Measurements from ENCODE around the gene SLC36A1. TPM values are rescaled to one million over a fixed set of nuclear protein-coding genes. Genes with fewer than 3 reads are reported as not detected.

Gene SLC36A1
- polyA plus RNA-seq, 1 donor (not counting 4 experiments of a cell fraction or from before 2014, with no cell fraction given), result 9.6 TPM

GRCh38 chr5:151474799-151475198, 27.4 kb downstream of the SLC36A1 start:
- Histone ChIP-seq H3K27ac (ENCODE audit: control insufficient read depth, insufficient read depth, low read length) (no peak overlapping the region), H2AFZ (ENCODE audit: control insufficient read depth, low read length) (no peak overlapping the region), H3K4me3 (ENCODE audit: control insufficient read depth in 2 of 3, extremely low read depth in 1 of 3, insufficient read depth in 2 of 3, low read depth in 1 of 3, low read length in 3 of 3) (no peak overlapping the region), H3K9ac (ENCODE audit: control insufficient read depth, extremely low read depth, insufficient read depth, low read length) (no peak overlapping the region), H3K4me2 (ENCODE audit: control insufficient read depth, extremely low read depth, insufficient read depth, low read depth, low read length) (no peak overlapping the region), H3K9me1 (ENCODE audit: control insufficient read depth, extremely low read depth, insufficient read depth, low read length) (no peaks in the 10 kb centered on the region), H4K20me1 (ENCODE audit: control insufficient read depth, extremely low read depth, insufficient read depth, low read length) (no peaks in the 10 kb centered on the region), H3K4me1 (ENCODE audit: control insufficient read depth, extremely low read depth, insufficient read depth, low read length) (no peaks in the 10 kb centered on the region), H3K9me3 (ENCODE audit: control insufficient read depth, low read depth, low read length) (no peaks in the 10 kb centered on the region), H3K79me2 (ENCODE audit: control insufficient read depth, insufficient read depth, low read length) (no peaks in the 10 kb centered on the region), H3K36me3 (ENCODE audit: control insufficient read depth in 2 of 2, extremely low read depth in 1 of 2, insufficient read depth in 2 of 2, low read length in 2 of 2) (peaks cover 9 to 11% of the 10 kb centered on the region in 2 experiments), H3K27me3 (ENCODE audit: control insufficient read depth, extremely low read depth, insufficient read depth, low read length) (no peaks in the 10 kb centered on the region)
- dilution Hi-C loops (cut with MboI; ENCODE audit: extremely low pct_ligation_motif_present, low sequenced_read_pairs), result no loop called here
- DNase-seq (ENCODE audit: low read depth, low spot score), result no peak
- FAIRE-seq, result no peak
- TF ChIP-seq EZH2 (IDR thresholded peaks at IDR 0.05; ENCODE audit: low read length), result no peak
- no peak for TF ChIP-seq CTCF (optimal IDR thresholded peaks at IDR 0.05 in 1 of 3, IDR thresholded peaks at IDR 0.05 in 1 of 3, conservative IDR thresholded peaks at IDR 0.05 in 1 of 3; ENCODE audit: extremely low read depth in 1 of 3, insufficient read depth in 2 of 3, low read length in 3 of 3)

GRCh38 chr5:151475388-151475787, 28.0 kb downstream of the SLC36A1 start:
- TF ChIP-seq CTCF (optimal IDR thresholded peaks at IDR 0.05 in 1 of 3, IDR thresholded peaks at IDR 0.05 in 1 of 3, conservative IDR thresholded peaks at IDR 0.05 in 1 of 3; ENCODE audit: extremely low read depth in 1 of 3, insufficient read depth in 2 of 3, low read length in 3 of 3) (no peak), EZH2 (IDR thresholded peaks at IDR 0.05; ENCODE audit: low read length) (no peak)
- no peaks in the 10 kb centered on the region for H4K20me1 ChIP-seq (ENCODE audit: control insufficient read depth, extremely low read depth, insufficient read depth, low read length)
- H3K4me1 ChIP-seq (ENCODE audit: control insufficient read depth, extremely low read depth, insufficient read depth, low read length), result no peaks in the 10 kb centered on the region
- no peak for FAIRE-seq
- dilution Hi-C loops (cut with MboI; ENCODE audit: extremely low pct_ligation_motif_present, low sequenced_read_pairs), result no loop called here
- no peak for DNase-seq (ENCODE audit: low read depth, low spot score)
- H3K79me2 ChIP-seq (ENCODE audit: control insufficient read depth, insufficient read depth, low read length), result no peaks in the 10 kb centered on the region
- no peaks in the 10 kb centered on the region for H3K9me1 ChIP-seq (ENCODE audit: control insufficient read depth, extremely low read depth, insufficient read depth, low read length)
- no peaks in the 10 kb centered on the region for H3K9me3 ChIP-seq (ENCODE audit: control insufficient read depth, low read depth, low read length)
- H3K27me3 ChIP-seq (ENCODE audit: control insufficient read depth, extremely low read depth, insufficient read depth, low read length), result no peaks in the 10 kb centered on the region
- no peak overlapping the region for H3K4me3 ChIP-seq (ENCODE audit: control insufficient read depth in 2 of 3, extremely low read depth in 1 of 3, insufficient read depth in 2 of 3, low read depth in 1 of 3, low read length in 3 of 3)
- H2AFZ ChIP-seq (ENCODE audit: control insufficient read depth, low read length), result no peak overlapping the region
- no peak overlapping the region for H3K4me2 ChIP-seq (ENCODE audit: control insufficient read depth, extremely low read depth, insufficient read depth, low read depth, low read length)
- no peak overlapping the region for H3K9ac ChIP-seq (ENCODE audit: control insufficient read depth, extremely low read depth, insufficient read depth, low read length)
- H3K36me3 ChIP-seq (ENCODE audit: control insufficient read depth in 2 of 2, extremely low read depth in 1 of 2, insufficient read depth in 2 of 2, low read length in 2 of 2), result peaks cover 9 to 11% of the 10 kb centered on the region in 2 experiments
- no peak overlapping the region for H3K27ac ChIP-seq (ENCODE audit: control insufficient read depth, insufficient read depth, low read length)
